ENCODE data around the gene SEPTIN8.

The SEPTIN8 gene

GRCh38 chr5:132772291-132773070, 4.6 kb downstream of the SEPTIN8 start:
- peak in 3 of 42 donors; percentile 9 to 47 (median 28) for DNase-seq
- intact Hi-C loops (cut with DNase I): no loop called here

DNA sequence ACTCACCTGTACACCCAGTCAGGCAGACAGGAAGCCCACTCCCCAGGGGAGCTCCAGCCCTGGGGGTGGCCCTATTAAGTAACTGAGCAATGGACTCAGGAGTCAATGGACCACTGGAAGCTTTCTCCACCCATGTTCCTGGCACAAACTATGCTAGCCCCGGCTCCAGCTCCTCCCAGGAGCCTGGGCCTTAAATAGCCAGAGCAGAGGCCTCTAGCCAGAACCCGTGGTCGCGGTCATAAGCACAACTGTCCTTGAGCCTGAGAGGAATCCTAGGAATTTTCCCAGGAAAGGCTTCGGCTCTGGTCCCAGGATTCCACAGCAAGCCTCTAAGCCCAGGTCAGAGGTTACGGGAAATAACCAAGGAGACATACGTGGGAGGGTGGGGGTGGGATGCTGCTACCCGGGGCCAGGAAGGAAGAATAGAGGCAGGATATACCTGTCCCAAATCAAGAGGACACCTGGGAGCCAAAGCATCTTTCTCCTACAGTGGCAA, 5.5 kb downstream of the SEPTIN8 start:
- intact Hi-C loops (cut with DNase I): no loop called here

GRCh38 chr5:132770476-132771159, 6.4 kb downstream of the SEPTIN8 start:
- intact Hi-C loops (cut with DNase I): no loop called here
- peak in 23 of 42 donors; percentile 24 to 82 (median 46) for DNase-seq

More for the DNA sequence above, 5.5 kb downstream of the SEPTIN8 start:
- peak in 3 of 42 donors; percentile 11 to 29 (median 28) for DNase-seq

- intact Hi-C loops (cut with DNase I): no loop called here
- DNase-seq: peak in 2 of 42 donors; percentile 7 to 21
These were observed 8.6 kb downstream of the SEPTIN8 start for GRCh38 chr5:132768485-132768868.

GRCh38 chr5:132767150-132767549, 9.9 kb downstream of the SEPTIN8 start:
- peak in 21 of 42 donors; percentile 9 to 75 (median 57) for DNase-seq
- intact Hi-C loops (cut with DNase I): no loop called here

DNA sequence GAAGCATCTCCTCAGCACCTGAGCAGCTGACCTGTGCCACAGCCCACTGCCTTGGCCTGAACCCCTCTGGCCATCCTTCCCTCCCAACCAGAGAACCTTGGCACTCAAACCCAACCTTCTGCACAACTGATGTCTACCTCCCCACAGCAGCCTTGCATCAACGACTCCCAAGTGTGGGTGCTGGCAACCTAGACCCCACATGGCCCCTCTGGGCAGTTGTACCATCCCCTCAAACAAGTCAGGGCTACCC, 10.3 kb downstream of the SEPTIN8 start:
- intact Hi-C loops (cut with DNase I): no loop called here
- peak in 3 of 42 donors; percentile 7 to 29 (median 23) for DNase-seq

DNA sequence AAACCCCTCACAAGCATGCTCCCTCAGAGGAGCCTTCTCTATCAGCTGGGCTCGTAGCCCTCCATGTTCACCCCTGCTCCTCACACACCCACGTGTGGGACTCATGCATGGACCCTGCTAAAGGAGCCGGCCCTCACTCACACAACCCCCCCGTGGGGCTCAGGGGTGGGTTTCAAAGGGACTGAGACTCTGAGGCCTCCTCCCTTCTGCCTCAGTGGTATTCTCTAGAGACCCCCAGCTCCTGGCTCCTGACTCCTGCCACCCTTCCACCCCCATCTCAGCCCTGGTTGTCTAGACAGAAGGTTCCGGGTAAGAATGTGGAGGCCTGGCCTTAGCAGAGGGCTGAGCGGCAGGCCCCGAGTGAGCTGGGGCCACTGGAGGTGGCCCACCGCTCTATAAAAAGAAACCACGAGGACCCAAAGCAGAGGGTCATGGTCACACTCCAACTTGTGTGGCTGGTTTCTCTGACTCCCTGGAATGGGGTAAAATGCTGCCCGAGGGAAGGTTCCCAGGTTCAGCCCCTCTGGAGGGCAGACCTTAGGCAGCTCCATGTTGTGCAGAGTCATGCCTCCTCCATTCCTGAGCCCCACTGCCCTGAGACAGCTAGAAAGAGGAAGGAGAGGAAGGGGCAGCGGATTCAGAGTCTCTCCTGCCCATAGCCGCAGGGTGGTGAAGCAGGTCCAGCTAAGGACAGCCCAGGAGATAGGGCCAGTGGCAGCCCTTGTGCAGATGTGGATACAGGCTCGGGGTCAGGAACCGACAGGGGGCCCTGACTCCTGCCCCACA, 10.8 kb downstream of the SEPTIN8 start:
- intact Hi-C loops (cut with DNase I): no loop called here
- peak in 5 of 42 donors; percentile 6 to 32 (median 18) for DNase-seq

GRCh38 chr5:132765311-132766019, 11.6 kb downstream of the SEPTIN8 start:
- peak in 3 of 42 donors; percentile 7 to 40 (median 13) for DNase-seq
- intact Hi-C loops (cut with DNase I): no loop called here

DNA sequence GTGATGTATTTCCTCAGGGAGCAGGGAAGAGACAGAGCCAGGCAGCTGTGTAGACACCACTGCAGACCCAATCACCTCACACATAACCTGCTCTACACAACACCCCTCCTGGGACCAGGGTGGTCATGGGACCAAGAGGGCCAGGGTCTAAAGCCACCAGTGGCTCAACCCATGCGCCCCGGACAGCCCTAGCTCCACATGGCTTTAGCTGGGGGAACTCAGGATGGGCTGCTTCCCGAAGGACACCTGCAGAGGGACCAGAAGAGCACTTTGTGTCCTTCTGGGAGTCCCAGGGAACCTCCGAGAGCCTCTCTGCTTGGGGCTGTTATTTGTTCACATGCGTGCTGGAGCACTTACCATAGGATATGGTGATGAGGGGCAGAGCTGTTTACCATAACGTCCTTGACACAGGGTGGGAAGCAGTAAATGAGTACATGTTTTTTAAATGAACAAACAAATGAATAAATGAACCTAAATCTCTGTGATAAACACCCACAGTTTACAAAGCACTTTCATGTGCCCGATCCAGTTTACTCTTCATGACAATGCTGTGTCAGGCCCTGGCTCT, 12.3 kb downstream of the SEPTIN8 start:
- DNase-seq: peak in 2 of 42 donors; percentile 14 to 21
- intact Hi-C loops (cut with DNase I): no loop called here

- DNase-seq: peak in 2 of 42 donors; percentile 7 to 39
- intact Hi-C loops (cut with DNase I): no loop called here
These were observed 13.0 kb downstream of the SEPTIN8 start for GRCh38 chr5:132764051-132764450.

DNA sequence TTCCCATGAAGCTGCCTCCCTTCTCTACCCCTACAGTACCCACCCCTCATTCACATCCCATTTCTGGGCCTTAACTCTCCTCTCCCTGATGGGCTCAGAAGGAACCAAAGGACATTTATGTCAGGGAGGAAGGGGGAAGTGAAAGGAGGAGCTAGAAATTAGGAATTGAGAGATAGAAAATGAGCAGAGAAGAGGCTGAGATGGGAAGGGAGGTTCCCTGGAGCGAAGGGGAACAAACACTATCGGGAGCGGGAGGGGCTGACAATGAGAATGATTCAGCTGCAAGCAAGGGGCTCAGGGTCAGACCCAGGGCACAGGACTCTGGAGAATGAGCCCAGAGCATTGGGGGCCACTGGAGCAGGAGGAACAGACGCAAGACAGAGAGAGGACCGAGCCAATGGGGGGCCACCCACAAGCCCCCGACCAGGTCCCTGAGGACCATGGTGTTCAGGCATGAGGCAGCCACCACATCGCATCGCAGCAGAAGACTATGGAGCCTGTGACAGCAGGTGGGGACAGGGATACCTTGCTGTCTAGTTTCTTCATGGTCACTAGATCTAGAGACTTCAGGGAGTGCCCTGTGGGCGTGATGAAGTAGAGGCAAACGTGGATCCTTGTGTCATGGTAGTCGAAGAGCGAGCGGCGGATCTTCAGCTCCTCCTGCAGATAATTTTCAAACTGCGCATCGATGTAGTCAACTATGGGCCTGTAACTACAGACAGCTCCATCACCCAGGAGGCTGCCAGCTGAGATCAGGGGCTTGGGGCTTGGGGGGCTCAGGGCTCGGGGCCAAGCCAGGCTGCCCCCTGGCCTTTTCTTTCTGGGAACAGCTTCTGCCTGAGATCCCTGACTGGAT, 13.6 kb downstream of the SEPTIN8 start:
- intact Hi-C loops (cut with DNase I): no loop called here
- DNase-seq: peak in 2 of 42 donors; percentile 4 to 27

GRCh38 chr5:132762246-132763000, 14.6 kb downstream of the SEPTIN8 start:
- peak in 4 of 42 donors; percentile 5 to 34 (median 16) for DNase-seq
- intact Hi-C loops (cut with DNase I): no loop called here

GRCh38 chr5:132761321-132762240, 15.5 kb downstream of the SEPTIN8 start:
- intact Hi-C loops (cut with DNase I): no loop called here
- DNase-seq: peak in 8 of 42 donors; percentile 7 to 35 (median 20)

- peak in 3 of 42 donors; percentile 9 to 21 (median 11) for DNase-seq
- intact Hi-C loops (cut with DNase I): no loop called here
These were observed 16.3 kb downstream of the SEPTIN8 start for GRCh38 chr5:132760601-132761317.

DNA sequence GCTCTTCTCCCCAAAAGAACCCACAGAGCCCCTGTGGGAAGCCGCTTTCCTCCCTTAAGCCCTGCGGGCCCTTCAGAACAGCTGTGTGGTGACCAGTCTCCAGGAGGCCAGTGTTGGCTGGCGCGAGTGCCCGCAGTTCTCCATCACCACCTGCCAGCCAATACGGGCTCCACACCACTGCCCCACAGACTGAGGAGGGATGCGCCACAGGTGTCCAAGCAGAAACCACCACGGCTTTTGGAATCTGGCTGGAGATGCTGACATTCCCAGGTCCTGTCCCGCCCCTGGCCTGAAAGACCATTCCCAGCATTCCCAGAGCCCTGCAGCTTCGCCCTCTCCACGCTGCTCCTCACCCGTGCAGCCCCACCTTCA, 17.0 kb downstream of the SEPTIN8 start:
- DNase-seq: peak in 4 of 42 donors; percentile 9 to 38 (median 23)
- intact Hi-C loops (cut with DNase I): no loop called here
